Keratinocyte (primary cell): ENCODE results near the gene SPSB4. TPM values are rescaled to one million over a fixed set of nuclear protein-coding genes. Genes with fewer than 3 reads are reported as not detected.

ENCODE experiments used
- DNase-seq: peaks from one replicate; pipeline ENCODE4 v3.0.0-alpha.2; 2011; ENCODE audit warnings: low read depth, missing footprints, low spot score
- FAIRE-seq: peaks from 2 replicates; lab custom pipeline; 2011; peaks lifted over from hg19 to GRCh38; lab: Jason Lieb, UNC
- H2AFZ ChIP-seq: 2 replicates; pipeline ENCODE4 v1.6.0; 2012; ENCODE audit warnings: low read length, control low read depth, inconsistent platforms; ENCODE audit not compliant: control insufficient read depth
- H3K27ac ChIP-seq: 2 replicates; pipeline ENCODE4 v1.5.1; 2011; ENCODE audit warnings: low read length; ENCODE audit not compliant: control insufficient read depth, insufficient read depth
- H3K27me3 ChIP-seq: 3 replicates; pipeline ENCODE4 v1.6.0; 2011; ENCODE audit warnings: low read length; ENCODE audit not compliant: control insufficient read depth, insufficient read depth; ENCODE audit errors: extremely low read depth
- H3K36me3 ChIP-seq, 2 experiments: 2 replicates in 1 of 2; 3 replicates in 1 of 2; pipeline ENCODE4 v1.5.1; 2011; ENCODE audit warnings: low read length in 2 of 2, mild to moderate bottlenecking in 1 of 2; ENCODE audit not compliant: control insufficient read depth in 2 of 2, insufficient read depth in 2 of 2; ENCODE audit errors: extremely low read depth in 1 of 2
- H3K4me1 ChIP-seq: 3 replicates; pipeline ENCODE4 v1.5.1; 2011; ENCODE audit warnings: low read length; ENCODE audit not compliant: control insufficient read depth, insufficient read depth; ENCODE audit errors: extremely low read depth
- H3K4me2 ChIP-seq: 3 replicates; pipeline ENCODE4 v1.6.0; 2011; ENCODE audit warnings: low read depth, low read length; ENCODE audit not compliant: control insufficient read depth, insufficient read depth; ENCODE audit errors: extremely low read depth
- H3K4me3 ChIP-seq, 3 experiments: fragments of 200-600 bp in 1 of 3; sonication (generic) in 1 of 3; 2 replicates in 2 of 3; 3 replicates in 1 of 3; pipeline ENCODE4 v1.5.1; 2011 to 2016; ENCODE audit warnings: low read length in 3 of 3, mild to moderate bottlenecking in 3 of 3, control low read depth in 2 of 3, inconsistent platforms in 1 of 3, low read depth in 1 of 3, mixed read lengths in 1 of 3, mixed run types in 1 of 3, moderate library complexity in 1 of 3; ENCODE audit not compliant: control insufficient read depth in 2 of 3, insufficient read depth in 2 of 3; ENCODE audit errors: extremely low read depth in 1 of 3
- H3K79me2 ChIP-seq: 2 replicates; pipeline ENCODE4 v1.6.0; 2012; ENCODE audit warnings: low read length; ENCODE audit not compliant: control insufficient read depth, insufficient read depth
- H3K9ac ChIP-seq: 3 replicates; pipeline ENCODE4 v1.6.0; 2011; ENCODE audit warnings: low read length; ENCODE audit not compliant: control insufficient read depth, insufficient read depth; ENCODE audit errors: extremely low read depth
- H3K9me1 ChIP-seq: 3 replicates; pipeline ENCODE4 v1.6.0; 2011; ENCODE audit warnings: low read length; ENCODE audit not compliant: control insufficient read depth, insufficient read depth; ENCODE audit errors: extremely low read depth
- H3K9me3 ChIP-seq: 2 replicates; pipeline ENCODE4 v1.5.1; 2012; ENCODE audit warnings: low read depth, low read length; ENCODE audit not compliant: control insufficient read depth
- H4K20me1 ChIP-seq: 3 replicates; pipeline ENCODE4 v1.6.0; 2011; ENCODE audit warnings: low read length; ENCODE audit not compliant: control insufficient read depth, insufficient read depth; ENCODE audit errors: extremely low read depth
- CTCF ChIP-seq, 3 experiments: IDR thresholded peaks in 1 of 3; conservative IDR thresholded peaks in 1 of 3; optimal IDR thresholded peaks in 1 of 3; 2 replicates in 2 of 3; 3 replicates in 1 of 3; pipeline versions ENCODE3 to v1.5.1; 2011; ENCODE audit warnings: low read length in 3 of 3, mild to moderate bottlenecking in 3 of 3, moderate library complexity in 2 of 3, control low read depth in 1 of 3, inconsistent platforms in 1 of 3; ENCODE audit not compliant: insufficient read depth in 2 of 3; ENCODE audit errors: extremely low read depth in 1 of 3
- EZH2 ChIP-seq: IDR thresholded peaks from one replicate; pipeline ENCODE4 v1.6.1; 2012; ENCODE audit warnings: inconsistent platforms, mild to moderate bottlenecking, low read length, moderate library complexity
- dilution Hi-C: fragments of 300-500 bp; cut with MboI; formaldehyde crosslinking; loops from one replicate; pipeline ENCODE4 v1.7.0; 2020; ENCODE audit warnings: low sequenced_read_pairs; ENCODE audit not compliant: extremely low pct_ligation_motif_present
- polyA plus RNA-seq, 5 experiments: library from polyadenylated mRNA; depleted of rRNA in 3 of 5; stranded (reverse) in 3 of 5; stranded (forward) in 1 of 5; unstranded in 1 of 5; fragments of >200 nt; gene quantifications; 1 replicate in 1 of 5; 2 replicates in 3 of 5; 3 replicates in 1 of 5; pipeline versions ENCODE4 v1.2.1 to v1.2.3, GENCODE V29; 2011 to 2012; ENCODE audit warnings: missing spikeins in 2 of 5, low read depth in 1 of 5, low replicate concordance in 1 of 5

SPSB4 gene
- polyA plus RNA-seq, 1 donor (not counting 4 experiments of a cell fraction or from before 2014, with no cell fraction given): not detected

- no peak for FAIRE-seq
- H3K9ac ChIP-seq: no peak overlapping the region
Measured at GRCh38 chr3:141076797-141077571, 25.8 kb downstream of the SPSB4 start.

GRCh38 chr3:141077631-141078030, 26.5 kb downstream of the SPSB4 start:
- Histone ChIP-seq H3K4me2 (no peak overlapping the region), H3K4me1 (no peaks in the 10 kb centered on the region), H3K79me2 (no peaks in the 10 kb centered on the region), H3K27ac (no peak overlapping the region), H2AFZ (no peak overlapping the region), H3K36me3 (no peaks in the 10 kb centered on the region), H3K4me3 (no peak overlapping the region), H3K27me3 (peaks cover 25% of the 10 kb centered on the region), H3K9me1 (no peaks in the 10 kb centered on the region), H3K9ac (no peak overlapping the region), H3K9me3 (no peaks in the 10 kb centered on the region), H4K20me1 (no peaks in the 10 kb centered on the region)
- FAIRE-seq (no peak), DNase-seq (no peak)
- dilution Hi-C loops: no loop called here
- TF ChIP-seq EZH2 (no peak), CTCF (optimal IDR thresholded peaks at IDR 0.05 in 1 of 3, IDR thresholded peaks at IDR 0.05 in 1 of 3, conservative IDR thresholded peaks at IDR 0.05 in 1 of 3; ENCODE audit: extremely low read depth in 1 of 3, insufficient read depth in 2 of 3, low read length in 3 of 3) (no peak)

More at GRCh38 chr3:141076797-141077571, 25.8 kb downstream of the SPSB4 start:
- Histone ChIP-seq H3K9me1 (no peaks in the 10 kb centered on the region), H3K27ac (no peak overlapping the region), H3K4me2 (no peak overlapping the region), H3K79me2 (no peaks in the 10 kb centered on the region), H3K27me3 (peaks cover 23% of the 10 kb centered on the region), H3K9me3 (no peaks in the 10 kb centered on the region), H3K36me3 (no peaks in the 10 kb centered on the region), H3K4me3 (no peak overlapping the region), H3K4me1 (no peaks in the 10 kb centered on the region), H4K20me1 (no peaks in the 10 kb centered on the region), H2AFZ (no peak overlapping the region)
- no peak for TF ChIP-seq EZH2
- TF ChIP-seq CTCF (optimal IDR thresholded peaks at IDR 0.05 in 1 of 3, IDR thresholded peaks at IDR 0.05 in 1 of 3, conservative IDR thresholded peaks at IDR 0.05 in 1 of 3; ENCODE audit: extremely low read depth in 1 of 3, insufficient read depth in 2 of 3, low read length in 3 of 3): no peak
- dilution Hi-C loops: no loop called here
- DNase-seq: no peak
